HCT116 (cell line): ENCODE measurements around the gene LRRC3B. TPM values are rescaled to one million over a fixed set of nuclear protein-coding genes. Genes with fewer than 3 reads are reported as not detected.

ENCODE experiments used
- ATAC-seq: fragments of 200-7000 bp; cut with Tn5 transposase; 2 replicates; pipeline ENCODE4 v1.9.1; 2020; ENCODE audit warnings: mild to moderate bottlenecking, moderate library complexity
- BruUV-seq: library from RNA; stranded (reverse); fragments of 400-500 nt; replicated peaks from 2 replicates; lab custom pipeline; 2021; lab: Mats Ljungman, UMichigan
- CTCF ChIA-PET: fragments of 300-600 bp; sonication (Branson Sonifier 250); formaldehyde crosslinking; loops from one replicate; lab custom pipeline; 2021; ENCODE audit warnings: antibody characterized with exemption; lab: Charles Lee
- POLR2A ChIA-PET: fragments of 300-600, 350-600 bp; sonication (Branson Sonifier 250); formaldehyde crosslinking; loops from one replicate; lab custom pipeline; 2021; ENCODE audit warnings: antibody characterized with exemption; lab: Charles Lee
- RAD21 ChIA-PET, 2 experiments: fragments of 300-600 bp; sonication (Branson Sonifier 250); formaldehyde crosslinking; loops; one replicate each; lab custom pipeline; 2023; ENCODE audit warnings: low total read pairs in 2 of 2; ENCODE audit not compliant: uncharacterized antibody in 2 of 2, unreplicated experiment in 2 of 2, low non-redundant PET in 1 of 2; lab: Charles Lee
- DNase-seq: peaks from one replicate; pipeline ENCODE4 v3.0.0-alpha.2; 2010; ENCODE audit warnings: low read depth, low spot score
- H2AFZ ChIP-seq: fragments of 200-600 bp; shearing (Covaris generic), sonication (generic); 2 replicates; pipeline ENCODE4 v1.6.1; 2017; ENCODE audit warnings: low read depth, mixed run types, mixed read lengths, antibody characterized with exemption, low read length; ENCODE audit not compliant: poor library complexity, severe bottlenecking
- H3K27ac ChIP-seq: 2 replicates; pipeline ENCODE4 v1.5.1; 2012; ENCODE audit warnings: low read depth, low read length
- H3K27me3 ChIP-seq: fragments of 200-600 bp; sonication (generic); 2 replicates; pipeline ENCODE4 v1.6.1; 2016; ENCODE audit warnings: mixed run types, low read length, mixed read lengths; ENCODE audit not compliant: insufficient read depth
- H3K36me3 ChIP-seq, 2 experiments: fragments of 200-500 bp in 1 of 2; fragments of 200-600 bp in 1 of 2; sonication (Bioruptor generic) in 1 of 2; sonication (generic) in 1 of 2; 2 replicates each; pipeline versions ENCODE4 v1.5.1 to v1.6.1; 2014 to 2016; ENCODE audit warnings: low read length in 2 of 2, inconsistent platforms in 1 of 2, mixed read lengths in 1 of 2, mixed run types in 1 of 2; ENCODE audit not compliant: insufficient read depth in 2 of 2, control insufficient read depth in 1 of 2
- H3K4me1 ChIP-seq, 2 experiments: fragments of 200-600 bp in 1 of 2; sonication (generic) in 1 of 2; 2 replicates each; pipeline versions ENCODE4 v1.5.1 to v1.6.1; 2012 to 2017; ENCODE audit warnings: low read length in 2 of 2, inconsistent platforms in 1 of 2, mild to moderate bottlenecking in 1 of 2, mixed read lengths in 1 of 2, mixed run types in 1 of 2, moderate library complexity in 1 of 2; ENCODE audit not compliant: insufficient read depth in 2 of 2, control insufficient read depth in 1 of 2
- H3K4me2 ChIP-seq: fragments of 200-600 bp; sonication (generic); 2 replicates; pipeline ENCODE4 v1.6.1; 2017; ENCODE audit warnings: mixed run types, low read length, mixed read lengths
- H3K4me3 ChIP-seq, 2 experiments: fragments of 200-600 bp in 1 of 2; sonication (generic) in 1 of 2; replicated peaks in 1 of 2; 2 replicates each; pipeline ENCODE4 v1.5.1; 2011 to 2016; ENCODE audit warnings: low read length in 2 of 2, control low read depth in 1 of 2, low read depth in 1 of 2, mild to moderate bottlenecking in 1 of 2, mixed read lengths in 1 of 2, mixed run types in 1 of 2
- H3K79me2 ChIP-seq: fragments of 200-600 bp; sonication (generic); 2 replicates; pipeline ENCODE4 v1.6.1; 2017; ENCODE audit warnings: mild to moderate bottlenecking, mixed run types, low read length, moderate library complexity, mixed read lengths; ENCODE audit not compliant: insufficient read depth
- H3K9ac ChIP-seq: fragments of 200-600 bp; sonication (generic); 2 replicates; pipeline ENCODE4 v1.6.1; 2016; ENCODE audit warnings: low read length, mixed read lengths
- H3K9me2 ChIP-seq: fragments of 200-600 bp; sonication (generic), shearing (Covaris generic); 2 replicates; pipeline ENCODE4 v1.6.1; 2017; ENCODE audit warnings: mixed run types, mild to moderate bottlenecking, moderate library complexity; ENCODE audit not compliant: insufficient read depth
- H3K9me3 ChIP-seq, 2 experiments: fragments of 200-500 bp in 1 of 2; fragments of 200-600 bp in 1 of 2; sonication (Bioruptor generic) in 1 of 2; sonication (generic) in 1 of 2; 2 replicates each; pipeline ENCODE4 v1.6.1; 2014 to 2017; ENCODE audit warnings: low read length in 2 of 2, mixed read lengths in 2 of 2, inconsistent platforms in 1 of 2, low read depth in 1 of 2, mild to moderate bottlenecking in 1 of 2, mixed run types in 1 of 2, moderate library complexity in 1 of 2; ENCODE audit not compliant: control insufficient read depth in 1 of 2, insufficient read depth in 1 of 2
- H4K20me1 ChIP-seq: fragments of 200-600 bp; sonication (generic), shearing (Covaris generic); 2 replicates; pipeline ENCODE4 v1.6.1; 2017; ENCODE audit warnings: mixed run types, mild to moderate bottlenecking, moderate library complexity; ENCODE audit not compliant: insufficient read depth
- CBX3 ChIP-seq: IDR thresholded peaks from 2 replicates; pipeline ENCODE4 v1.6.1; 2012; ENCODE audit warnings: low read depth
- EGR1 ChIP-seq: IDR thresholded peaks from 2 replicates; pipeline ENCODE4 v1.6.1; 2012; ENCODE audit warnings: low read depth
- EZH2 ChIP-seq: fragments of 200-600 bp; sonication (generic); IDR thresholded peaks from 2 replicates; pipeline ENCODE4 v1.6.1; 2017; ENCODE audit warnings: antibody characterized with exemption, mixed run types
- FOSL1 ChIP-seq: IDR thresholded peaks from 2 replicates; pipeline ENCODE4 v1.6.1; 2012; ENCODE audit warnings: low read depth
- SRF ChIP-seq: IDR thresholded peaks from 2 replicates; pipeline ENCODE4 v1.6.1; 2012; ENCODE audit warnings: low read depth
- intact Hi-C: fragments of 100-400 bp; cut with micrococcal nuclease; formaldehyde crosslinking; loops from 2 replicates; pipeline ENCODE4 v1.10.0; 2022
- total RNA-seq: library from RNA; stranded (reverse); gene quantifications from one replicate; pipeline ENCODE4 v1.2.1, GENCODE V29; 2021; ENCODE audit not compliant: unreplicated experiment
- TF ChIP-seq, protein P1 (sequence below): IDR thresholded peaks from 2 replicates; pipeline ENCODE4 v1.6.1; 2012
- TF ChIP-seq, protein P2 (sequence below): IDR thresholded peaks from 2 replicates; pipeline ENCODE4 v1.6.1; 2012
- TF ChIP-seq, protein P3 (sequence below): IDR thresholded peaks from 2 replicates; pipeline ENCODE4 v1.6.1; 2012; ENCODE audit warnings: low read depth
- TF ChIP-seq, protein P4 (sequence below): IDR thresholded peaks from 2 replicates; pipeline ENCODE4 v1.6.1; 2011; ENCODE audit warnings: mild to moderate bottlenecking, low read length, moderate library complexity; ENCODE audit not compliant: insufficient replicate concordance; ENCODE audit errors: extremely low read depth

Gene LRRC3B
- total RNA-seq, 1 experiment from 2014 or later: not detected

DNA sequence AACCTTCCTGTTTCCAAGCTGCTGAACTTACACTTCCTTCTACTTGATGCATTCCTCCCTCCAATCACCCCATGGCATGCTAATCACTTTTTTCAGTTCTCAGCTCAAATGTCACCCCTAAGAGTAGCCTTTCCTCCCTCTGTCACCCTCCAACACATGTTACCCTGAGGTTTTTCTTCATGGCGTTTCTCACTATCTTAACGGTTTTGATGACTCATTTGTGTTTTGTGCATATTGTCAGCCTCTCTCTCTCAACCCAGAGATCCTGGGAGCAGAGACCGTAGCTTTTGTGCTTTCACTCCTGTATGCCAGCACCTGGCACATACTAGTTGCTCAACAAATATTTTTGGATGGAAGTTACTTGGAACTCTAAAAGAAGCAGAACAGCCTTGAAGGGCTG is 24.5 kb downstream of the LRRC3B start:
- Histone ChIP-seq H3K4me1 (no peaks in the 10 kb centered on the region), H3K9ac (no peak overlapping the region), H3K9me2 (no peaks in the 10 kb centered on the region), H3K27me3 (no peaks in the 10 kb centered on the region), H4K20me1 (no peaks in the 10 kb centered on the region), H3K4me2 (no peak overlapping the region), H3K9me3 (no peaks in the 10 kb centered on the region), H2AFZ (no peak overlapping the region), H3K36me3 (no peaks in the 10 kb centered on the region), H3K79me2 (no peaks in the 10 kb centered on the region), H3K4me3 (no peak overlapping the region), H3K27ac (no peak overlapping the region)
- intact Hi-C loops: no loop called here
- no peak for ATAC-seq
- POLR2A ChIA-PET: no interaction called here
- CTCF ChIA-PET: no interaction called here
- TF ChIP-seq, protein P1, sequence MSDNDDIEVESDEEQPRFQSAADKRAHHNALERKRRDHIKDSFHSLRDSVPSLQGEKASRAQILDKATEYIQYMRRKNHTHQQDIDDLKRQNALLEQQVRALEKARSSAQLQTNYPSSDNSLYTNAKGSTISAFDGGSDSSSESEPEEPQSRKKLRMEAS: no peak
- no peak for TF ChIP-seq EGR1
- TF ChIP-seq SRF: no peak
- TF ChIP-seq, protein P2, sequence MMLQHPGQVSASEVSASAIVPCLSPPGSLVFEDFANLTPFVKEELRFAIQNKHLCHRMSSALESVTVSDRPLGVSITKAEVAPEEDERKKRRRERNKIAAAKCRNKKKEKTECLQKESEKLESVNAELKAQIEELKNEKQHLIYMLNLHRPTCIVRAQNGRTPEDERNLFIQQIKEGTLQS: no peak
- RAD21 ChIA-PET: no interaction called here
- BruUV-seq: no TSS peak
- no peak for DNase-seq

DNA sequence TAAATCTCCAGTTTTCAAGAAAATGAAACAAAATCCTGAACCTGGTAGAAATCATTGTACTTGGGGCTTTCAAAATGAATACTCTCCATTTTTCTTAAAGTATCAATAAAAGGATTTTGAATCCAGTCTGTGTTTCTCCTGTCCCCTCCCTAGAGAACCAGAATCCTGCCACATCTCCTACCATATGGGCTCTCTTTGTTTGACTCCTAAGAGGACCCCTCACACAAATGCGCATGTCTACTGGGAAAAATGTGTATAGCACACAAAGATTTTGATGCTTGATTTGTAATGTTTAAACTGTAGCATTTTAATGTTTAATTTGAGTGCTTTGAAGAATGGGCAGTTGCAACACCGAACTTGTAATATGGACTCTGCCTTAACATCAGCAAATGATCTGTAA is 25.9 kb downstream of the LRRC3B start:
- no peaks in the 10 kb centered on the region for H3K4me1 ChIP-seq
- ChIA-PET POLR2A (no interaction called here), CTCF (no interaction called here), RAD21 (no interaction called here)
- H3K9me2 ChIP-seq: no peaks in the 10 kb centered on the region
- no peaks in the 10 kb centered on the region for H3K27me3 ChIP-seq
- DNase-seq (no peak), ATAC-seq (no peak)
- no peak overlapping the region for H3K4me2 ChIP-seq
- H3K27ac ChIP-seq: no peak overlapping the region
- no peaks in the 10 kb centered on the region for H3K79me2 ChIP-seq
- BruUV-seq: no TSS peak
- no peaks in the 10 kb centered on the region for H4K20me1 ChIP-seq
- no peak overlapping the region for H3K9ac ChIP-seq
- TF ChIP-seq CBX3: no peak
- no peak for TF ChIP-seq EZH2
- TF ChIP-seq FOSL1: no peak
- TF ChIP-seq, protein P3, sequence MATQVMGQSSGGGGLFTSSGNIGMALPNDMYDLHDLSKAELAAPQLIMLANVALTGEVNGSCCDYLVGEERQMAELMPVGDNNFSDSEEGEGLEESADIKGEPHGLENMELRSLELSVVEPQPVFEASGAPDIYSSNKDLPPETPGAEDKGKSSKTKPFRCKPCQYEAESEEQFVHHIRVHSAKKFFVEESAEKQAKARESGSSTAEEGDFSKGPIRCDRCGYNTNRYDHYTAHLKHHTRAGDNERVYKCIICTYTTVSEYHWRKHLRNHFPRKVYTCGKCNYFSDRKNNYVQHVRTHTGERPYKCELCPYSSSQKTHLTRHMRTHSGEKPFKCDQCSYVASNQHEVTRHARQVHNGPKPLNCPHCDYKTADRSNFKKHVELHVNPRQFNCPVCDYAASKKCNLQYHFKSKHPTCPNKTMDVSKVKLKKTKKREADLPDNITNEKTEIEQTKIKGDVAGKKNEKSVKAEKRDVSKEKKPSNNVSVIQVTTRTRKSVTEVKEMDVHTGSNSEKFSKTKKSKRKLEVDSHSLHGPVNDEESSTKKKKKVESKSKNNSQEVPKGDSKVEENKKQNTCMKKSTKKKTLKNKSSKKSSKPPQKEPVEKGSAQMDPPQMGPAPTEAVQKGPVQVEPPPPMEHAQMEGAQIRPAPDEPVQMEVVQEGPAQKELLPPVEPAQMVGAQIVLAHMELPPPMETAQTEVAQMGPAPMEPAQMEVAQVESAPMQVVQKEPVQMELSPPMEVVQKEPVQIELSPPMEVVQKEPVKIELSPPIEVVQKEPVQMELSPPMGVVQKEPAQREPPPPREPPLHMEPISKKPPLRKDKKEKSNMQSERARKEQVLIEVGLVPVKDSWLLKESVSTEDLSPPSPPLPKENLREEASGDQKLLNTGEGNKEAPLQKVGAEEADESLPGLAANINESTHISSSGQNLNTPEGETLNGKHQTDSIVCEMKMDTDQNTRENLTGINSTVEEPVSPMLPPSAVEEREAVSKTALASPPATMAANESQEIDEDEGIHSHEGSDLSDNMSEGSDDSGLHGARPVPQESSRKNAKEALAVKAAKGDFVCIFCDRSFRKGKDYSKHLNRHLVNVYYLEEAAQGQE: no peak
- TF ChIP-seq, protein P4, sequence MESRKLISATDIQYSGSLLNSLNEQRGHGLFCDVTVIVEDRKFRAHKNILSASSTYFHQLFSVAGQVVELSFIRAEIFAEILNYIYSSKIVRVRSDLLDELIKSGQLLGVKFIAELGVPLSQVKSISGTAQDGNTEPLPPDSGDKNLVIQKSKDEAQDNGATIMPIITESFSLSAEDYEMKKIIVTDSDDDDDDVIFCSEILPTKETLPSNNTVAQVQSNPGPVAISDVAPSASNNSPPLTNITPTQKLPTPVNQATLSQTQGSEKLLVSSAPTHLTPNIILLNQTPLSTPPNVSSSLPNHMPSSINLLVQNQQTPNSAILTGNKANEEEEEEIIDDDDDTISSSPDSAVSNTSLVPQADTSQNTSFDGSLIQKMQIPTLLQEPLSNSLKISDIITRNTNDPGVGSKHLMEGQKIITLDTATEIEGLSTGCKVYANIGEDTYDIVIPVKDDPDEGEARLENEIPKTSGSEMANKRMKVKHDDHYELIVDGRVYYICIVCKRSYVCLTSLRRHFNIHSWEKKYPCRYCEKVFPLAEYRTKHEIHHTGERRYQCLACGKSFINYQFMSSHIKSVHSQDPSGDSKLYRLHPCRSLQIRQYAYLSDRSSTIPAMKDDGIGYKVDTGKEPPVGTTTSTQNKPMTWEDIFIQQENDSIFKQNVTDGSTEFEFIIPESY: no peak
- intact Hi-C loops: no loop called here
- no peak overlapping the region for H3K4me3 ChIP-seq
- no peak overlapping the region for H2AFZ ChIP-seq
- no peaks in the 10 kb centered on the region for H3K9me3 ChIP-seq
- H3K36me3 ChIP-seq: no peaks in the 10 kb centered on the region
